GM19043 (cell line): ENCODE results near the gene TM6SF1.
"Not testable (repeated sequence)": the region's sequence is repeated elsewhere in the genome, so short reads cannot be mapped to it uniquely, and the experiment has no call there.

Experiments used
- ATAC-seq: cut with Tn5 transposase; IDR thresholded peaks from one replicate; pipeline ENCODE4 v1.9.1; 2021; ENCODE audit warnings: low read depth; ENCODE audit not compliant: unreplicated experiment

TM6SF1 gene

DNA sequence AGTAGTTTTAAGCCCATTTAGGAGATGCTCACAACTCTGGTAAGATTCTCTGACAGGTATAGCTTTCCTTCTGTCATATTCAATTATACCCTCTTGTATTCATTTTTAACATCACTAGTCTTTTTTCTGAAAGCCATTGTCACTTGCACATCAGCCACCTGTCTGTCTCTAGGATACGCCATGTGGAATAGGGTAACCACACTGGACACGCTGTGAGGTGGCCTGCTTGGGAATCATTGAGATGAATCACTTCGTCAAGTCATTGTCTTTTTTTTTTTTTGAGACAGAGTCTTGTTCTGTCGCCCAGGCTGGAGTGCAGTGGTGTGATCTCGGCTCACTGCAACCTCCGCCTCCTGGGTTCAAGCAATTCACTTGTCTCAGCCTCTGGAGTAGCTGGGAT lies 7.4 kb downstream of the TM6SF1 start:
- ATAC-seq: no peak

DNA sequence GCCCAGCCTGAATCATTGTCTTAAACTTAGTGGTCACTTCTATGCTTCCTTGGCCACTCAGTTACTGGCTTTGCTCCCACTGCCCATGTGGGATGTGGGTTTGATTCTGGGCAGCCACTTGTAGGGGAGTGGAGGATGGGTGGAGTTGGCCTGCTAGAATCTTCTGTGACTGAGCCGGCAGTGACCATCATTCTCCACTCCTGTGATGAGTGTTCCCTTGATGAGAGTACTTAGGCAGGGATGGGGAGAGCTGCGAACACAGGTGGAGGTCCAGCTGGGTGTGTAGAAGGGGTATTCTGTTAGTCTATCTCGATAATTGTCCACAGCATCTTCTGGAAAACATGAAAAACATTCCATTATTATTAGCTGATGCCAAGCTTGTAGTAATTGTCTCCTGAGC lies 8.0 kb downstream of the TM6SF1 start:
- no peak for ATAC-seq

DNA sequence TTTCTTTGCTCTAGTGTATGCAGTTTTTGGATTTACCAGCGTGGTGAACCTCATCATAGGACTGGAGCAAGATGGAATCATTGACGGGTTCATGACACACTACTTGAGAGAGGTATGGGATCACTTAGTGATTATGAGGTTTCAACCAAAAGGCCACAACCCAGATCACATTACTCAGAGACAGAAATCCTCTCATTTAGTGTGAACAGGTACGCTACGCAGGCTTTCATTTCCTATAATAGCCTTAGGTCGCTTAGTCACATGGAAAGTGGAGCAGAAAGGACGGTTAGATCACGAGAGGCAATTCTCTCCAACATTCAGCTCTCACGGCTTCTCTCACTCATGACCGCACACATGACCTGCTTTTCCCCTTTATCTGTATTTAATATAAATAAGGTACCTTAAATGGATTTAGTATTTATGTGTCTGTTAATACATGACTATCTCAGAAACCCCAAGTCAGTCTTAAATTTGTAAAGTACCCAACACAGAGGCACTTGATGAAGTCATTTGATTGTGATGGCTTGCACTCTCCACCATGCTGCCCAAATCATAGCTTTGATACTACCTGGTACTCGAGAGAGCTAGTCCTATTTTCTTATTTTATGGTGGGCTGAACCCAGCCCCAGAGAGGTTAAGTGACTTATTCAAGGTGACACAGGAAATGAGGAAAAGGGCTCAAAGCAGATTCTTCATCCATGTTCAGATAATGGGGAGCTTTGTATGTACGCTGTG lies 8.6 kb downstream of the TM6SF1 start:
- ATAC-seq: no peak

DNA sequence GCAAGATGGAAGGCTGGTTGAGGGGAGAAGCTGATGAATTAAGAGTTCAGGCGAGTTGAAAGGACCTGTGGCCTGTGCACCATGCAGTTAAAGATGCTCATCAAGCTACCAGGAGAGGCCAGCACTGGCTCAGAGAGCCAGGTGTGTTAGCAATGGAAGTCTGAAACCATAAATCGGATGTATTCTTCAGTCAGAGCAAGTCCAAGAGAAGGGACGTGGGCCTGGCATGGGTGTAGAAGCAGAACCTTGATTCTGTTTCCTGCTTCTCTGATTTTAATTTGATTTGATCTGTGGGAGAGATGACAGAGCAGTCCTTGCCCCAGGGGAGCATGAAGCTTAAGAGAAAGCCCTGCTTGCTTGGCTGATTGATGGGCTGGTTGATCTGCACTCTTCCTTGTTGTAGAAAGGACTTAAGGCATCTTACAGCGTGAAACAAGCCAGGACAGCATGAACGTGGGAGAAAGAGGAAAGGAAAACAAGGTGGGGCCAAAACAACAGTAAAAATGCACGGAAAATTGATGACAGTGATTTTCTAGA lies 10.9 kb downstream of the TM6SF1 start:
- no peak for ATAC-seq

DNA sequence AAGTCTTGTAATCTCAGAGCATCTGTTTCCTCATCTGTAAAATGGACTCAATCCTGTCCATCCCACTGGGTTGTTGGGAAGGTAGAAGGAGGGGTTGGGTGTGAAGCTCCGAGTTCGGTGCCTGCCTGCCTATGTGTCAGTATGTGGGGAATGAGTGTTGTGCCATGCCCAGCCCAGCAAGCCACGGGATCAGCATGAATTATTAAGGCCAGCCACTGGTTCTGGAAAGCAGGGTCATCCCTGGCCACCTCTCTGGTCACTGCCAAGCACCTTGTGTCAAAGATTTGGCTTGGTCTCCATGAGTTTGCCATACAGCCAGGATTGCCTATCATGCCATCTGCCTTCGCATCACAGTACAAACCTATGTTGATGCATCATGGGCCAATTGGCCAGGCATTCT lies 11.5 kb downstream of the TM6SF1 start:
- no peak for ATAC-seq

DNA sequence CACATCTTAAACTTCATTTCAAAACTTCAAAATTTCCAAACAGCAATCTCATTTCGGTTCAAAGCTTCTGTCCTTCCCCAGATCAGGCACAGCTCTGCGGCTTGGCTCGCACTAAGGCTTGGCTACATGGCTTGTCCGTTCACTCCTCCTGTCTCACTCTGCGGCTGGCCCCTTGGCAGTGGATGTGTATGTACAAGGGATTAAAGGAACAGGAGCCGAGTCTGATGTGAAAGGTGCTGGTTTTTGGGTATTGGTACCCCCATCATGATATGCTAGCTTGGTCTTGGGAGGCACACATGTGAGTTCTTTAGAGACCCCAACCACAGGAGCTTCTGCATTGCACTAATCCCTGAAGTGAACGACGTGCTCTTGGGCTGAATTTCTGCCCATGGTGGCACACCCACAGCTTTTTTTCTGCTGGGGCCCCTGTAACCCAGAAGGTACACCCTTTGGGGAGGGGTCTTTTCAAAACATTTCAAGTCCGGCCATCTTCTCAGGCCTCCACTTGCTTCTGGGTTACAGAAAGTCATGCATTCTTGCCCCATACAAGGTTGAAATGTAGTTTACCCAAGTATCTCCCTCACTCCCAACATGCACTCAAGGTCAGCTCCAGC lies 12.6 kb downstream of the TM6SF1 start:
- ATAC-seq: no peak

DNA sequence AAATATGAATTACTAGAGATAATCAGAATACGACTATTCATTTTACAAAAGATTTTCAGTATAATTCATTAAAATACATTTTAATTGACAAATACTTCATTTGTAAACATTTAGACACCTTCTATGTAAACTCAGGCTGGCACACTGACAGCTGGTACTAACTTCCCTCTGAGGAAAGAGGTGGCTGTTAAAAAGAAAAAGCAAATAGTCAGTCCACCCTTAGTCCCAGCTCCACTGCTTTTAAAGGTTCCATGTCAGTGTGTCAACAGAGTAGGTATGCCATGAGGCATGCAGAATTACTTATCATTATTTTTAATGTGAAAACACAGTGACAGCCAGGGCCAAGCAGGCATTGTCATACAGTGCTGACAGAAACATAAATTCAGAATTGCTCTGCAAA lies 16.1 kb downstream of the TM6SF1 start:
- no peak for ATAC-seq

DNA sequence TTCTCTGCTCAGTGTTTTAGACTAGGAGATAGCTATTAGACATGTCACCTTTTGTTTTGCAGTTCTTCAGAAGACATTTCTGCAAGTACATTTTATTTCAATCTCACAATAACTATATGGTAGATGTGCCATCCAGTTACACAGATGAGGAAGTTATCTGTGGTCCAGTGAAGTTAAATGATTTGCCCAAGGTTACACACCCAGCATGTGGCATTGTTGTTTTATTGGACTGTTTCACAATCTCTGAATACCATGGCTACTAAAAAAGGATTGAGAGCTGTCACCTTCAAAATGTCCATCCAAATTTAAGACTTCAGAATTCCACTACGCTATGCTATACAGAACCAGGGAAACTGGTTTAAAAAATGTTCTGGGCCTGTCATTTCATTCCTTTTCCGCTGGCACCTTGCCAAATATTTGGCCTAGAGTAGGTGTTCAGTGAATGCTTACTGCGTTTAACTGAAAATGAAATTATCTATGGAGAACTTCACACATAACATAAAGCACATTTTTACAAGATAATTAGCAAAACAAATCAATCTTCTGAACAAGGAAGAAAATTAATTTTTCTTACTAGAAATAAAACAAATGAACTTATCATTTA lies 20.2 kb downstream of the TM6SF1 start:
- no peak for ATAC-seq

DNA sequence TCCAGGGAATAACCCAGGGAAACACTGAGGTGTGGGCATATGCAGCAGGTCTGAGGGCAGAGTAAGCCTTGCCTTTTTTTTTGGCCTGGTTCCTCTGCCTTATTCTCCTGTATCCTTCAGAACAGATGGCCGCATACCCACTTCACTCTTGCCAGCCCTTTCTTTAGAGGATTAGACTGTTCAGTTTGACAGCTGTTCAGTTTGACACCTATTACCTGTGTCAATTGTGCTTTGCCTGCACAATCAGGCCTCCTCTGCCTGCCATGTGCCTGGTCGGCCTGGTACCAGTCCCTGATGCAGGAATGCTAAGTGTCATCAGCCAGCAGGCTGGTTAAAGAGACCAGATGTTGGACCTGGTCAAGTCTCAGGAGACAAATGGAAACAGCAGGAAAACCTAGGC lies 22.3 kb downstream of the TM6SF1 start:
- no peak for ATAC-seq

DNA sequence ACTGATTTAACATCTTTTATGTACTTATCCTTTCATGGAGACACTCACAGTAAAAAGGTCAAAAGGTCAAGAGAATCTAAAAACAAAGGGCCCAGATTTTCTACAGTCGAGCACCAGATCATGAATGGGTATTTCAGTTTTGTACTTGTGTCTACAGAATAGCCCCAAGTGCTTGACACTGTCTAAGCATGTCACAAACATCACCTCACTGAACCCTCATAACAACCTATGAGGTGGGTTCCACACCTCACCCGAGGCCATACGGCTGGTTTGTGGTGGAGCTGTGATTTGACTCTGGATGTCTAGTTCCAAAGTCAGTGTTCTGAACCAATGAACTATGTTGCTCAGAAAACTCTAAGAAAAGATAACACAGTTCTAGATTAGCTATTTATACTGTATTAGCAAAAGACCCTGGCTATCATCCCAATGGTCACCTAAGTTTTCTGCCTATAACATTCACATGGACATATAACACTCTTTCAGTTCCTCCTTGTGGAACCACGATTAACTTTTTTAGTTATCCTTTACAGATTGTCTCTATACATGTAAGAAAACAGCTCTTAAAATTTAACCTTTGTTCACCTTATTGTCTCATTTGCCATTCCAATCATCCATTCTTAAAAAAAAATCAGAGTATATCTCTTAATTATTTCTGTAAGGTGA lies 25.5 kb downstream of the TM6SF1 start:
- peak; percentile 47 for ATAC-seq

DNA sequence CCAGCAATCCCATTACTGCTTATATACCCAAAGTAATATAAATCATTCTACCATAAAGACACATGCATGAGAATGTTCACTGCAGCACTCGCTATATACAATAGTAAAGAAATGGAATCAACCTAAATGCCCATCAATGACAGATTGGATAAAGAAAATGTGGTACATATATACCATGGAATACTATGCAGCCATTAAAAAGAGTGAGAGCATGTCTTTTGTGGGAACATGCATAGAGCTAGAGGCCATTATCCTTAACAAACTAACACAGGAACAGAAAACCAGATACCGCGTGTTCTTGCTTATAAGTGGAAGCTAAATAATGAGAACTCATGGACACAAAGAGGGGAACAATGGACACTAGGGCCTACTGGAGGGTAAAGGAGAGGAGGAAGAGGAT lies 34.7 kb downstream of the TM6SF1 start:
- not testable (repeated sequence) for ATAC-seq

DNA sequence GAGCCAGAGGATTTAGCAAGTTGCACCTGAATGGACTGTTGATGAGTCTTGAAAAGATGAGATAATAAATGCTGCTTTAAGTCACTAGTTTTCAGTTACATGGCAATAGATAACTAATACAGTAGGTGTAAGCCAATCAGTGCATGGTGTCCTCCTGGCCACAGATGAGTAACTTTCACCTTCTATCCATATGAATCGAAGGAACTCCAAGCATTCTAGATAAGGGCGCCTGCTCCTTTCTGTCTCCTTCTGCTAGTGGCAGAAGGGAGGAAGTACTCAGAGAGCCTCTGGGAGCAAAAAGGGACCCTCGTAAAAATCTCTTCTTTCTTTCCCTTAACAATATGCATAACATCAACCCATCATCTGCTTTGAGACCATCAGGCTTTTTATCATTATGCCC lies 37.3 kb downstream of the TM6SF1 start:
- no peak for ATAC-seq

DNA sequence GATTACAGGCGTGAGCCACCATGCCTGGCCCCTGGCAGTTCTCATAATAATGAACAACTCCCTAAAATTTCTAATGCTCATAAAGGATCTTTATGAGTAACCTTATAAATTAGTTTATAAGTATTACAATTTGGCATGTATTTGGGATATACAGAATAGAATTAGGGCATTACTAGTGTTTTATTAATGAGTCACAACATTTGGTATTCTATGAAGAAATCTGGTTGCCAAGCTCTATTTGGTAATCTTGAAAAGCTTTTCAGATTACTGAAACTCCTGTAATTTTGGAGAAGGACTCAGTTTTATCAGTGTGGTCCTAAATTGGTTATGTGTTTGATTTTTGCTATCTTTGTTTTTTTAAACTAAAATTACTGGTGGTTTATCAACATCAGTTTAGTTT lies 45.8 kb downstream of the TM6SF1 start:
- ATAC-seq: no peak

DNA sequence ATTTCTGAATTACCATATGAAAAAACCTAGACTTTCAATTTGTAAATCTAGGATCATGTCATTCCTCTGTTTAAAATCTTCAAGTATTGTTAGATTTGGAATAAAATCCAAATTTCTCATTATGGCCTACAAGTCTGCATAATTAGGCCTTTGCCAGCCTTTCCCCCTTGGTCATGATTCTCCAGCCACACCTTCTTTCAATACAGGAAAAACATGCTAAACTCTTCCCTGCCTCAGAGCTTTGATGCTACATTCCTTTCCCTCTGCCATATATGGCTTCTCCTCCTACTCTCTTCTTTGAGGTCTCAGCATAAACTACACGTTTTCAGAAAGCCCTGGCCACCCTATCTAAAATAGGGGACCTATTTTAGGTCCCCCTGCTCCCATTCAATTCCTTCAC lies 48.5 kb downstream of the TM6SF1 start:
- no peak for ATAC-seq

DNA sequence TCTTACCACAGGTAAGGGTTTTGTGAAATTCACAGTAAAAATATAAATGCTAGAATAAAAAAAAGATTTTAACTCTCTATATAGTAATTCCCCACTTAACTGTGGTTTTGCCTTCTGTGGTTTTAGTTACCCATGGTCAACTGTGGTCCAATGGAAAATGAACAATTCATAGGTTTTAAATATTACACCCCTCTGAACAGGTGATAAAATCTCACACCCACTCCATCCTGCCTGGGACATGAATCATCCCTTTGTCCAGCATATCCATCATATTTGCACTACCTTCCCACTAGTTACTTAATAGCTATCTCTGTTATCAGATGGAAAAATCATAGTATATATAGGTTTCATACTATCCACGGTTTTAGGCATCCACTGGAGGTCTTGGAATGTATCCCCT lies 50.9 kb downstream of the TM6SF1 start:
- ATAC-seq: no peak

DNA sequence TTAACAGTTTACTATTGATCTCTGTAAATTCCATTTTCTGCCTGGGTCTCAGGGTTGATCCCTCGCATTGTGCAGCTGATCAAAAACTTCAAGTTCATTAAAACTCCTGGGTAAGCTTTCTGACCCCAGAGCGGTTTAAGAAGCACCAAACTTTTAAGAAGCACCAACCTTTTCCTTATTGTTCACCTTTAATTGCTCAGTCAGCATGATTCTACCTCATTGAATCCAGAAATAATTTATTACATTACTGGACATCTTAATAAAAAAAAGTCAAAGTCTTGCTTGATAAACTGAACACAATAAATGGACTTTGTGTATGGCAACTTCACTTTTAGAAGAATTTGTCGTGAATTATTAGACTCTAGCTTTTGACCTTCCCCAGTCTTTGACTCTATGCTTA lies 53.3 kb downstream of the TM6SF1 start:
- no peak for ATAC-seq

DNA sequence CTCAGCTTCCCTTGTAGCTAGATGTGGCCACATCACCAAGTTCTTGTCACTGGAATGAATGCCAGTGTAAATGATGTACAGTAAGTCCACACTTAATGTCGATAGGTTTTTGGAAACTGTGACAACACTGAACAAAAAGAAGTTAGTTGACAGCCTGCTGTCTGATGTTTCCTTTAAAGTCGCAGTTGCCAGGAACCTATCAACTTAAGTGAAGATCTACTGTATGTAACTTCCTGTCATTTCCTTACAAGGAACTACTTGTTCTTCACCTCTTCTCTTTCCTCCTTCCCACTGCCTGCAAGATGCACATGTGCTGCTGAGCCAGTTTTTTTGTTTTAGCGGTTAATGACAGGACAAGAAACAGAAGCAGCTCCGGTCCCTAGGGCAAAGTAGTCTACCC lies 55.6 kb downstream of the TM6SF1 start:
- no peak for ATAC-seq

DNA sequence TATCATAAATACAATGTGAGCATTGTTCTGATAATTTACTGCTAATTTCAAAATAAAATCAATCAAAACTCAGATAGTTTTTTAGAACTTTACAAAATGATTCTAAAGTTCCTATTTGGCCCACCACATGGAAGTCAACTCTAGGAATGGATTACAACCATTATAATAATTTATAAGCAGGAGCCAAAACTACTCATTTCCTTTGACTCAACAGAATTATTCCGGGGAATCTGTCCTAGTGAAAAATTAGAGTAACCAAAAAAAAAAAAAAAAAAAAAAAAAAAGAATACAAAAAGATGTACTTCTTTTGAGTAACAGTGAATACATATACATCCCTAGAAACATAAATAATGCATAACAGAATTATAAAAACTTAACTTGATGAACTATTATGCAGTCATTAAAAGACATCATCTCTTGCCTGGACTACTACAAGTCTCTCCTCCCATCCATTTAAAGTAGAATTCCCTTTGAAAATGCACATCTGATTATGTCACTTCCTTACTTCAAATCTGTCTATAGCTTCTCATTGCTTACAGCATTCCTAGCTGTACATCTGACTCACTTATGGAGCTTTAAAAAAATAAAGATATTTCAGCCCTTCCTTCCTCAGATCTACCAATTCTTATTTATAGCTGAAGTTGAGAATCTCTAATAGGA lies 56.8 kb downstream of the TM6SF1 start:
- no peak for ATAC-seq

DNA sequence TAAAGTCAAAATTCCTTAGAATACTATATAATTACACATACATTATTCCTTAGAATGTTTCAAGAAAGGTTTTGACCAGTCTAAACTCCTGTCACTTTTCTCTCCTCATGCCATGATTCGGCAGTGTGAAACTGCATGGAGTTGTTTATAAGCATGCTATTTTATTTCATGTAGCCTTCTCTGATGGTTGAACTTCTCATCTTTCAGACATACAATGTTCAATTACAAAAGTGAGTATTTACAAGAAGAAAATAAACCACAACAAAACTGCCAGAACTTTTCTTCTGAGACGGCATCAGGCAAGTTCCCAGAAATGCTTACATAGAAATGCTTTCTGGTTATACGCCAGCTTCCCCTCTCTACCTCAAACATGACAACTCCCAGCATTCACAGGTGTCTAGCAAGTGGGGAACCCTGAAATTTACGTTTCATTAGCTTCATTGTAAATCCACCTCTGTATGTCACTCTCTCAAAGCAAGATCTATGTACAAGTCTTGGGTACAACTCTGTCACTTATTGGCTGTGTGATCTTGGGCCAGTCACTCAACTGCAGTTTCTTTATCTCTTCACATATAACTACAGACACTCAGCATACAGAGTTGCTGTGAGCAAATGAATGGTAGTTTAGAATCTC lies 57.4 kb downstream of the TM6SF1 start:
- ATAC-seq: no peak

DNA sequence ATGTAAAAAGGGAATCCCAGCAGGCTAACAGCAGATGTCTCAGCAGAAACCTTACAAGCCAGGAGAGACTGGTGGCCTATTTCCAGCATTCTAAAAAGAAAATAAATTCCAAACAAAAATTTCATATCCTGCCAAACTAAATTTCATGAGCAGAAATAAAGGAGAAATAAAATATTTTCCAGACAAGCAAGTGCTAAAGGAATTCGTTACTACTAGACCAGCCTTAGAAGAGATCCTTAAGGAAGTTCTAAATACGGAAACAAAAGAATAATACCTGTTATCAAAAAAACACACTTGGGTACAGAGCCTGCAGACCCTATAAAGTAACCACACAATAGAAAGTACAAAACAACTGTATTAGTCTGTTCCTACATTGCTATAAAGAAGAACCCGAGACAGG lies 58.8 kb downstream of the TM6SF1 start:
- no peak for ATAC-seq
